Activated T-helper 17 cell treated with anti-CD3 and anti-CD28 coated beads, Interleukin-2, amount 50 U/mL, for 72 hours (primary cell): ENCODE measurements around the gene KBTBD13. TPM values are rescaled to one million over a fixed set of nuclear protein-coding genes. Genes with fewer than 3 reads are reported as not detected.
A peak's percentile ranks its signal among the peaks of the same experiment; 100 is the strongest.

Experiments
- ATAC-seq: fragments of 150-1000 bp; cut with Tn5 transposase; replicated peaks from 2 replicates; pipeline ENCODE4 v1.10.0; 2021; ENCODE audit warnings: mild to moderate bottlenecking, moderate library complexity
- H3K27ac Mint-ChIP-seq: one replicate; pipeline ENCODE4 v1.8.0; 2022; ENCODE audit warnings: mixed read lengths
- H3K27me3 Mint-ChIP-seq: one replicate; pipeline ENCODE4 v1.8.0; 2022; ENCODE audit warnings: mixed read lengths
- H3K36me3 Mint-ChIP-seq: one replicate; pipeline ENCODE4 v1.8.0; 2022; ENCODE audit warnings: low read depth, mild to moderate bottlenecking, mixed read lengths
- H3K4me1 Mint-ChIP-seq: one replicate; pipeline ENCODE4 v1.8.0; 2022; ENCODE audit warnings: mixed read lengths
- H3K4me3 Mint-ChIP-seq: one replicate; pipeline ENCODE4 v1.8.0; 2022; ENCODE audit warnings: mild to moderate bottlenecking, mixed read lengths
- H3K9me3 Mint-ChIP-seq: one replicate; pipeline ENCODE4 v1.8.0; 2022; ENCODE audit warnings: mixed read lengths
- total RNA-seq, 2 donors: library from RNA; stranded (reverse); gene quantifications; one replicate each; pipeline ENCODE4 v1.2.3, GENCODE V29; 2022

KBTBD13 gene
- not detected for total RNA-seq

DNA sequence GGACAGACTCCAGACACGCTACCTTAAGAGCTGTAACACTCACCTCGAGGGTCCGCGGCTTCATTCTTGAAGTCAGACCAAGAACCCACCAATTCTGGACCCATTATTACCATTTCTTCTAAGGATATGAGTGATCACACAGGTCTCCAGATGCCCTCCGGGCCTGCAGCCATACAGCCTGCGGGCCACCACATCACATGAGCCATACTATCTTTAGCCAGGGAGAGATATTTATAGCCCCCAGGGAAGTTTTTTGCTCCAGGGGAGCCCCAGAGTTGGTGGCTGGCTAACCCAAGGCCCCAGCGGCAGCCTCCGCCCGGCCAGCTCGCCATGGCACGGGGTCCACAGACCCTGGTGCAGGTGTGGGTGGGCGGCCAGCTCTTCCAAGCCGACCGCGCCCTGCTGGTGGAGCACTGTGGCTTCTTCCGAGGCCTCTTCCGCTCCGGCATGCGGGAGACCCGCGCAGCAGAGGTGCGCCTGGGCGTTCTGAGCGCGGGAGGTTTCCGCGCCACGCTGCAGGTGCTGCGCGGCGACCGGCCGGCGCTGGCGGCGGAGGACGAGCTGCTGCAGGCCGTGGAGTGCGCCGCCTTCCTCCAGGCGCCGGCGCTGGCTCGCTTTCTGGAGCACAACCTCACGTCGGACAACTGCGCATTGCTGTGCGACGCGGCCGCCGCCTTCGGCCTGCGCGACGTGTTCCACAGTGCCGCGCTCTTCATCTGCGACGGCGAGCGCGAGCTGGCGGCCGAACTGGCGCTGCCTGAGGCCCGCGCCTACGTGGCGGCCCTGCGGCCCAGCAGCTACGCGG, at the start of gene KBTBD13:
KBTBD13 (plus strand) TSS at position 261 of the 805 bp plus-strand sequence; CDS start at position 331, 70 bp downstream.
- peaks cover 15% of the 10 kb centered on the region for H3K27me3 Mint-ChIP-seq
- H3K4me3 Mint-ChIP-seq = no peak within 1 kb of the TSS
- no peaks in the 10 kb centered on the region for H3K9me3 Mint-ChIP-seq
- no peak for ATAC-seq
- no peak within 1 kb of the TSS for H3K27ac Mint-ChIP-seq
- no peaks in the 10 kb centered on the region for H3K4me1 Mint-ChIP-seq
- H3K36me3 Mint-ChIP-seq = no peaks in the 10 kb centered on the region

DNA sequence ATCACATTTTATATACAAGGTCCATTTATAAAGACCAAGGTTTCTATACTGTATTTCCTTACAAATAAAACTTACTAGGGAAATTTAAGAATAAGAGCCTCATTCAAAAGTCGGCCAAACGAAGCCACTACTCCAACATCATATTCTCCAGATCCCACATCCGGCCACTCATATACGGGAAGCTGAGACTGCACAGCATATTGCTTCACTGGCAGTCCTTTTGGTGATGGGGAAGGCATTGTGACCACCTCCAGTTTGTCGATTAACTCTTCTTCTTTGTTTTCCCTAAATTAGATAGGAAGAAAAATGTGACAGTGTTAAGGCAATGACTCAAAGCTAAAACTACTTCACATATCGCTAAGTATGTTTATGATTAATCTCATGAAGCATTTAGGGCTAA, 49.8 kb upstream of the KBTBD13 start:
- Mint-ChIP-seq H3K9me3 (no peaks in the 10 kb centered on the region), H3K27me3 (no peaks in the 10 kb centered on the region), H3K4me3 (no peak overlapping the region), H3K36me3 (peaks cover 57% of the 10 kb centered on the region), H3K27ac (no peak overlapping the region), H3K4me1 (peaks cover 9% of the 10 kb centered on the region)
- ATAC-seq = no peak

DNA sequence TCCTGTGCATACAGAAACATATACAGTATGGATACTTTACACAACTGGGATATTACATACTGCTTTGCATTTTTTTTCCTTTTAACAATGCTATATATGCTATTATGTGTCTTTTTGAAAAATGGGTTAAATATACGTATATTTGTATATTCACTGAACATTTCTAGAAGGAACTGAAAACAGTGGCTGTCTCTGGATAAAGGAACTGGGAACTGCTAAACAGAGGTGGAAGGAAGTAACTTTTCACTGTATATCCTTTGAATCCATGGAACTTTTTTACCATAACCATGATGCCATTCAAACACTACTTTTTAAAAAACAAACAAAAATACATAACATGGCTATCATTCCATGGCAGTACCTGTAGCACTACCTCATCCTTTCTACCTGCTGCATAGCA, 49.0 kb upstream of the KBTBD13 start:
- H3K4me3 Mint-ChIP-seq = peak overlapping the region; percentile 87
- H3K27ac Mint-ChIP-seq = peak overlapping the region; percentile 89
- peaks cover 51% of the 10 kb centered on the region for H3K36me3 Mint-ChIP-seq
- H3K27me3 Mint-ChIP-seq = peaks cover 2% of the 10 kb centered on the region
- H3K9me3 Mint-ChIP-seq = no peaks in the 10 kb centered on the region
- peaks cover 9% of the 10 kb centered on the region for H3K4me1 Mint-ChIP-seq
- no peak for ATAC-seq

- H3K4me3 Mint-ChIP-seq = peak overlapping the region; percentile 87
- H3K27ac Mint-ChIP-seq = peak overlapping the region; percentile 89
- H3K27me3 Mint-ChIP-seq = peaks cover 3% of the 10 kb centered on the region
- peaks cover 43% of the 10 kb centered on the region for H3K36me3 Mint-ChIP-seq
- no peak for ATAC-seq
- peaks cover 9% of the 10 kb centered on the region for H3K4me1 Mint-ChIP-seq
- H3K9me3 Mint-ChIP-seq = no peaks in the 10 kb centered on the region
These were observed 48.2 kb upstream of the KBTBD13 start for GRCh38 chr15:65028338-65028737.

GRCh38 chr15:65028921-65029735, 47.4 kb upstream of the KBTBD13 start, which contains the start of gene MTFMT:
Gene MTFMT, minus strand, starts transcription at chr15:65029639. Its CDS starts 26 bp downstream, at chr15:65029613.
- Mint-ChIP-seq H3K27me3 (peaks cover 3% of the 10 kb centered on the region), H3K36me3 (peaks cover 35% of the 10 kb centered on the region), H3K9me3 (no peaks in the 10 kb centered on the region), H3K4me1 (peaks cover 9% of the 10 kb centered on the region), H3K27ac (peak within 1 kb of the TSS; percentile 89), H3K4me3 (peak within 1 kb of the TSS; percentile 87)
- ATAC-seq = peak; percentile 95

GRCh38 chr15:65029736-65030208, 46.8 kb upstream of the KBTBD13 start:
- Mint-ChIP-seq H3K4me1 (peaks cover 9% of the 10 kb centered on the region), H3K4me3 (peak overlapping the region; percentile 87), H3K9me3 (no peaks in the 10 kb centered on the region), H3K27ac (no peak overlapping the region), H3K27me3 (peaks cover 3% of the 10 kb centered on the region), H3K36me3 (peaks cover 29% of the 10 kb centered on the region)
- no peak for ATAC-seq

DNA sequence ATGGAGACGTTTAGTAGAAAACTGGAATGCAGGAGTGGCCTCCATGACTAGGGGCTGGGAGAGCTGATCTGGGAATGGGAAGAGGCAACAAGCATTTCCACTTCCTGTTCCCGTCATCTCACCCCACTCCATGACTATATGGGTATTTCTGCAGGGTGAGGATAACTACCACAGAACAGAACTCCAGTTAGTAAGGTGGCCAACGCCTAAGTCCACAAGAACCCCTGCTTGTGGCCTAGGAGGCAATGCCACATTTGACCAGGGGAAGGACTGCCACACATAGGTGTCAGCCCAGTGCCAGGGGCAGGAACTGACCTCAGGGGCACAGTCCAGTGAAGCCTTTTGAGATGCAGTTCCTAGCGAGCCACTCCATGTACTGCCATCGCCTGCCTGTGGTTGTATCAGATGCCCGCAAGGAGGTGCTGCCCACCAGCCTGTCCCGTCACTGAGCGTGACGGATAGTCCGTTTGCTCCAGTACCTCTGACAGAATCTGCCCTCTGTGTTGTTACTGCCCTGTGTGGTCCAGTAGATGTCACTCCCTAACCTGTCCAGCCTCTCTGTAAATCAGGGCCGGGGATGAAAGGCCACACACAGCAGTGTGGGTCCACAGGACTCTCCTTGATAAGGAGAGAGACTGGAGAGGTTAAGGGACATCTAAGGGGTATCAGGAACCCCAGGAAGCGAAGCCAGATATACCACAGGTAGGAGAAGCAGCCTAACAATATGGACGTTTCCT, 43.6 kb upstream of the KBTBD13 start:
- peaks cover 7% of the 10 kb centered on the region for H3K4me1 Mint-ChIP-seq
- no peak overlapping the region for H3K27ac Mint-ChIP-seq
- ATAC-seq = peak; percentile 46
- H3K27me3 Mint-ChIP-seq = peaks cover 3% of the 10 kb centered on the region
- peak overlapping the region; percentile 3 for H3K4me3 Mint-ChIP-seq
- H3K9me3 Mint-ChIP-seq = no peaks in the 10 kb centered on the region
- peaks cover 6% of the 10 kb centered on the region for H3K36me3 Mint-ChIP-seq

DNA sequence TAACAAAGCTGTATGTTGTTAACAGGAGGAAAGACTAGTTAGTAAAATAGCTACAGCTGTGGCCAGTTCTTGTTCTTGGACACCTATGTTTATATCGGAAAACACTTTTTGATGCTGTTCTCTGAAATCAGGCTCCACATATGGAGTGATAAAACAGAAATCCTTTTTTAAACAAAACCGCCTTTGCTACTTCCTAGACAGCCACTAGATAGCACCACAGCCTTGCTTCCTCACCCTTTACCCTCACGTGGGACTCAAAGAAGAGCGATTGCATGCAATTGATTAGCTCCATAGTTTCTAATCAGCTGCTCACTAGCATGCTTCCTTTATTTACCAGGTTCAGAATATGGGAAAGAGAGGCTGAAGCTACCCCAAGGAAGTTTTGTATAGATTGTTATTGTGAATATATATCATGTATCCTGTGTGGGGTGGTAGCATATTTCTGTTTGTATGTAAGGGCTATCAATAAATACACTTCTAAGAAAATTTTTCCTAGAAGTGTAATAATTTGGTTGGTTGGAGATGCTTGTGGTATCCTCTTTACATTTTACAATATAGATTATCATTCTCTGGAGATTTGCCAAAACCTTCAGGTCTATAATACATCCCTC, 42.8 kb upstream of the KBTBD13 start:
- H3K4me3 Mint-ChIP-seq = no peak overlapping the region
- no peak overlapping the region for H3K27ac Mint-ChIP-seq
- H3K4me1 Mint-ChIP-seq = no peaks in the 10 kb centered on the region
- no peak for ATAC-seq
- no peaks in the 10 kb centered on the region for H3K9me3 Mint-ChIP-seq
- peaks cover 3% of the 10 kb centered on the region for H3K27me3 Mint-ChIP-seq
- no peaks in the 10 kb centered on the region for H3K36me3 Mint-ChIP-seq

DNA sequence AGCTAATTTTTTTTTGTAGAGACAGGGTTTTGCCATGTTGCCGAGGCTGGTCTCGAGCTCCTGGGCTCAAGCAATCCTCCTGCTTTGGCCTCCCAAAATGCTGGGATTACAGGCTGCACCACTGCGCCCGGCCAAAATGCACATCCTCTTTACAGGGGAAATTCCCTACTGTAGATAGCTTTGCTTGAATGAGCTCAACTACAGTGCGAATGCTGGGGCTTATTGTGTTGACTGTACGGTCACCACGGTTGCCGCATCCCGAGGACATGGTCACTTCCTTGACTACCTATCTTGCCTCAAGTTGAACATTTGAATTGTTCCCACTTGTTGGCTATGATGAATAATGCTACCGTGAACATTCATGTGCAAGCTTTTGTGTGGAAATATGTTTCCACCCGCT, 41.8 kb upstream of the KBTBD13 start:
- no peaks in the 10 kb centered on the region for H3K4me1 Mint-ChIP-seq
- no peak overlapping the region for H3K4me3 Mint-ChIP-seq
- no peak for ATAC-seq
- H3K36me3 Mint-ChIP-seq = no peaks in the 10 kb centered on the region
- H3K9me3 Mint-ChIP-seq = no peaks in the 10 kb centered on the region
- H3K27me3 Mint-ChIP-seq = peaks cover 3% of the 10 kb centered on the region
- no peak overlapping the region for H3K27ac Mint-ChIP-seq

DNA sequence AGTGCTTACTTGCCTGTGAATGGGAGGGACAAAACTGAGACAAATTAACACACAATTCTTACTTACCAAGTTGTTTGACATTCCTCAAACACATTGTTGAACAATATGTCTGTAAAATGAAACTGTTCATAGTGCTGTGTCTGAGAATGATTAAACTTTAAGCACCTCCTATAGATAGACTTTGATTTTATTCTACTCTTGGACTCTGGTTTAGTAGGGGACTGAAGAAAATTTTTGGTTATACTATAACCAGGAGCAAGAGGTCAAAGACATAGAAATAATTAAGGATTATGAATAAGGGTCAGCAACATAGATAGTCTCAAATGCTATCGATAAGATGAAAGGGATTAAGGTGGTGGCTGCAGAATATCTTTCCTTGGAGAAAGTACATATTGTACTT, 39.2 kb upstream of the KBTBD13 start:
- Mint-ChIP-seq H3K4me1 (no peaks in the 10 kb centered on the region), H3K27ac (no peak overlapping the region), H3K27me3 (peaks cover 7% of the 10 kb centered on the region), H3K9me3 (no peaks in the 10 kb centered on the region), H3K4me3 (no peak overlapping the region), H3K36me3 (no peaks in the 10 kb centered on the region)
- ATAC-seq = no peak

GRCh38 chr15:65038428-65038827, 38.1 kb upstream of the KBTBD13 start:
- H3K27ac Mint-ChIP-seq = no peak overlapping the region
- ATAC-seq = no peak
- peaks cover 5% of the 10 kb centered on the region for H3K27me3 Mint-ChIP-seq
- no peaks in the 10 kb centered on the region for H3K4me1 Mint-ChIP-seq
- H3K36me3 Mint-ChIP-seq = no peaks in the 10 kb centered on the region
- H3K4me3 Mint-ChIP-seq = no peak overlapping the region
- no peaks in the 10 kb centered on the region for H3K9me3 Mint-ChIP-seq

DNA sequence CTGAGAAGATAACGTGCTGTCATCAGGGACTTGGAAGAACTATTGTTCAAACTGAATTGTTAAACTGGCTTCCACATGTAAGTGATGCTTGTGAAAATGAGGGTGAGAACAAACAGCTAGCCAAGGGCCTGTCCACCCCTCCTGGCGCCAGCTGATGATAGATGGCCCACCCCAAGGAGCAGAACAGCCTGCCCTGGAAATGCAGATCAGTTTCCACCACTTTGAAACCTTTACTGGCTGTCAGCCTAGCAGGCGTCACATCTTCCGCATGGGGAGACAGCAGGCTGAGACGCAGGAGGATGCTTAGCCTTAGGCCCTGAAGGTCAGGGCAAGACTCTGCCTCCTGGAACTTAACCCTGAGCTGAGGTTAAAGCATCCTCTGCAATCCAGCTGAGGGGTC, 37.7 kb upstream of the KBTBD13 start:
- Mint-ChIP-seq H3K9me3 (no peaks in the 10 kb centered on the region), H3K4me1 (no peaks in the 10 kb centered on the region), H3K4me3 (no peak overlapping the region), H3K27ac (no peak overlapping the region), H3K27me3 (peaks cover 5% of the 10 kb centered on the region), H3K36me3 (no peaks in the 10 kb centered on the region)
- ATAC-seq = no peak

- no peaks in the 10 kb centered on the region for H3K36me3 Mint-ChIP-seq
- no peak for ATAC-seq
- H3K9me3 Mint-ChIP-seq = no peaks in the 10 kb centered on the region
- H3K27me3 Mint-ChIP-seq = peaks cover 5% of the 10 kb centered on the region
- no peak overlapping the region for H3K27ac Mint-ChIP-seq
- no peak overlapping the region for H3K4me3 Mint-ChIP-seq
- H3K4me1 Mint-ChIP-seq = no peaks in the 10 kb centered on the region
These were observed 36.1 kb upstream of the KBTBD13 start for GRCh38 chr15:65040461-65040860.

- no peaks in the 10 kb centered on the region for H3K36me3 Mint-ChIP-seq
- no peak overlapping the region for H3K4me3 Mint-ChIP-seq
- ATAC-seq = no peak
- H3K4me1 Mint-ChIP-seq = no peaks in the 10 kb centered on the region
- H3K27ac Mint-ChIP-seq = no peak overlapping the region
- H3K9me3 Mint-ChIP-seq = no peaks in the 10 kb centered on the region
- H3K27me3 Mint-ChIP-seq = peaks cover 5% of the 10 kb centered on the region
These were observed 34.8 kb upstream of the KBTBD13 start for GRCh38 chr15:65041787-65042186.
